ENCODE data around the gene SPNS2. TPM values are rescaled to one million over a fixed set of nuclear protein-coding genes. Genes with fewer than 3 reads are reported as not detected.

Gene SPNS2
- total and polyA plus RNA-seq, 2 of the 8 experiments (the other 6 are each of a cell fraction or from before 2014, with no cell fraction given), result 1.2 to 1.5 TPM

DNA sequence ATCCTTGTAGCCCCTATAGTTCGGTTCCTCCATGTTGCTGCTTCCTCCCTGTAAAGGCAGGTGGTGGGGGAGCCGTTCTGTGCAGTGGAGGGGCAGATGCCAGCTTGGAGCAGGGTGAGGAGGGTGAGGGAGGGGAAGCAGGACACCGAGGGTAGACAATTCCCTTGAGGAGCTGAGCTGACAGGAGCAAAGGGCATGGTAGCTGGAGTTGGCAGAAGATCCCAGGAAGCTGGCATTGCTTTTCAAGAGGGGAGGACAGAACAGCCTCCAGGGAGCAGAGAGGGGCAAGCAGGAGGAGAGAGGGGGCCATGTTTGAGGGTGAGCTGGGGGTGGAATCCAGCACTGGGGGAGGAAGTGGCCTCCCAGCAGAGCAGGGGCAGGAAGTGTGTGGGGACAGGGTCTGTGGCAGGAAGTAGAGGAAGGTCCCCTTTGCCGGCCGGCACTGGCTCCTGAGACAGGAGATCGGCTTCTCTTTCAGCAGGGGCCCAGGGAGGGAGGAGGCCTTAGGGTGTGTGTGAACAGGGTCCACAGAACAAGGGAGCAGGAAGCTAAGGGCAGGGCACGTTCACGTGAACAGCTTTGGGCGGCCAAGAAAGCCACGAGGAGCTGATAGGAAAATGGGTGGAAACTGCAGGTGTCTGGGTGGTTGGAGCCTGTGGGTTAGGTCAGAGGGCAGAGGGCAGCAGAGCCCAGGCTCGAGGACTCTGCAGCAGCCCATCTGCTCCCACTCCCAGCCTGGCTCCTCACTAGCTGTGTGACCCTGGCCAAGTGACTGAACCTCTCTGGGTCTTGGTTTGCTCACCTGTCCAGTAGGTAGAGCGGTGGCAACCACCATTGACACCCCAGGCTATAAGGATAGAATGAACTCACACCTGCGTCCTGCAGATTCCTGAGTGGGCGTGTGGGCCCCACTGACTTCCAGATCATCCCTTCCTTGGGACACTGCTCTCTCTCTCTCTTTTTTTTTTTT lies 17.5 kb upstream of the SPNS2 start:
- H2BK12ac ChIP-seq (ENCODE audit: low read depth, low read length), result 0 out of 2 replicates have a peak overlapping the region, but pooled peaks have one; percentile 31
- H2BK5ac ChIP-seq (ENCODE audit: low read depth, low read length), result 0 out of 2 replicates have a peak overlapping the region, but pooled peaks have one; percentile 10
- H3K4me3 ChIP-seq (ENCODE audit: extremely low read depth in 1 of 4, insufficient read depth in 2 of 4, low read depth in 3 of 4, low read length in 4 of 4), result no peak overlapping the region
- peaks cover 0 to 12% (median 6%) of the 10 kb centered on the region in 4 experiments; a peak in 4 of 7 replicates for H3K4me1 ChIP-seq (replicated peaks in 1 of 4; ENCODE audit: control insufficient read depth in 3 of 4, insufficient read depth in 4 of 4, low read length in 3 of 4)
- H3K27me3 ChIP-seq (replicated peaks in 1 of 4; ENCODE audit: control insufficient read depth in 3 of 4, extremely low read depth in 1 of 4, insufficient read depth in 3 of 4, low read length in 3 of 4), result no peaks in the 10 kb centered on the region
- H3K14ac ChIP-seq (ENCODE audit: insufficient read length), result no peak overlapping the region
- TF ChIP-seq, protein P1, sequence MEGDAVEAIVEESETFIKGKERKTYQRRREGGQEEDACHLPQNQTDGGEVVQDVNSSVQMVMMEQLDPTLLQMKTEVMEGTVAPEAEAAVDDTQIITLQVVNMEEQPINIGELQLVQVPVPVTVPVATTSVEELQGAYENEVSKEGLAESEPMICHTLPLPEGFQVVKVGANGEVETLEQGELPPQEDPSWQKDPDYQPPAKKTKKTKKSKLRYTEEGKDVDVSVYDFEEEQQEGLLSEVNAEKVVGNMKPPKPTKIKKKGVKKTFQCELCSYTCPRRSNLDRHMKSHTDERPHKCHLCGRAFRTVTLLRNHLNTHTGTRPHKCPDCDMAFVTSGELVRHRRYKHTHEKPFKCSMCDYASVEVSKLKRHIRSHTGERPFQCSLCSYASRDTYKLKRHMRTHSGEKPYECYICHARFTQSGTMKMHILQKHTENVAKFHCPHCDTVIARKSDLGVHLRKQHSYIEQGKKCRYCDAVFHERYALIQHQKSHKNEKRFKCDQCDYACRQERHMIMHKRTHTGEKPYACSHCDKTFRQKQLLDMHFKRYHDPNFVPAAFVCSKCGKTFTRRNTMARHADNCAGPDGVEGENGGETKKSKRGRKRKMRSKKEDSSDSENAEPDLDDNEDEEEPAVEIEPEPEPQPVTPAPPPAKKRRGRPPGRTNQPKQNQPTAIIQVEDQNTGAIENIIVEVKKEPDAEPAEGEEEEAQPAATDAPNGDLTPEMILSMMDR (IDR thresholded peaks at IDR 0.05; ENCODE audit: control extremely low read depth in 1 of 3, insufficient read depth in 1 of 3, low read depth in 1 of 3, low read length in 3 of 3), result 0 out of 4 replicates have a peak, but pooled peaks of 1 of the 3 experiments have one; percentile 2
- TF ChIP-seq, protein P2, sequence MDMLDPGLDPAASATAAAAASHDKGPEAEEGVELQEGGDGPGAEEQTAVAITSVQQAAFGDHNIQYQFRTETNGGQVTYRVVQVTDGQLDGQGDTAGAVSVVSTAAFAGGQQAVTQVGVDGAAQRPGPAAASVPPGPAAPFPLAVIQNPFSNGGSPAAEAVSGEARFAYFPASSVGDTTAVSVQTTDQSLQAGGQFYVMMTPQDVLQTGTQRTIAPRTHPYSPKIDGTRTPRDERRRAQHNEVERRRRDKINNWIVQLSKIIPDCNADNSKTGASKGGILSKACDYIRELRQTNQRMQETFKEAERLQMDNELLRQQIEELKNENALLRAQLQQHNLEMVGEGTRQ (IDR thresholded peaks at IDR 0.05; ENCODE audit: low read length), result no peak
- DNase-seq (ENCODE audit: low read depth in 1 of 2, low spot score in 2 of 2), result no peak
- no peak overlapping the region for H3K4me2 ChIP-seq (ENCODE audit: insufficient read depth in 1 of 2, low read depth in 2 of 2, low read length in 2 of 2)
- peak overlapping the region; percentile 91; the same call in 1 of the 2 replicates for H2AFZ ChIP-seq (ENCODE audit: low read length)
- WGBS, 2 experiments (ENCODE audit: extremely low coverage in 1 of 2, insufficient coverage in 1 of 2, insufficient read length in 1 of 2, insufficient replicate concordance in 2 of 2, low coverage in 1 of 2, low lambda C conversion rate in 2 of 2, missing lambda C conversion rate in 1 of 2), result 78% methylated on average over 14 of the region's 14 CpGs; no CpG with 5 or more reads in 1 of the 2 experiments
- no peak for FAIRE-seq
- no peak overlapping the region for H3K27ac ChIP-seq (ENCODE audit: low read depth, low read length)
- H3K9me3 ChIP-seq (ENCODE audit: insufficient read depth in 2 of 2, low read depth in 1 of 2, low read length in 1 of 2), result no peaks in the 10 kb centered on the region
- H3K56ac ChIP-seq (replicated peaks; ENCODE audit: insufficient read length, low read depth, low read length), result no peak overlapping the region
- H4K20me1 ChIP-seq (replicated peaks in 1 of 2; ENCODE audit: control insufficient read depth in 1 of 2, insufficient read depth in 2 of 2, low read length in 2 of 2), result no peaks in the 10 kb centered on the region
- no peak overlapping the region for H2AK5ac ChIP-seq (ENCODE audit: low read depth, low read length)
- H2BK120ac ChIP-seq (replicated peaks; ENCODE audit: low read depth, low read length), result peak overlapping the region; percentile 14
- H4K91ac ChIP-seq (replicated peaks; ENCODE audit: insufficient read length, low read length), result peak overlapping the region; percentile 73
- H3K36me3 ChIP-seq (ENCODE audit: control insufficient read depth in 2 of 4, insufficient read depth in 4 of 4, low read length in 3 of 4), result no peaks in the 10 kb centered on the region
- no peaks in the 10 kb centered on the region for H3K79me1 ChIP-seq (ENCODE audit: low read depth, low read length)
- H3K23me2 ChIP-seq (ENCODE audit: low read depth, low read length), result no peaks in the 10 kb centered on the region
- peak overlapping the region; percentile 74; the same call in 1 of the 2 replicates for H4K8ac ChIP-seq (ENCODE audit: extremely low read depth, insufficient read depth, low read length)
- H3K79me2 ChIP-seq (ENCODE audit: control insufficient read depth in 1 of 2, insufficient read depth in 2 of 2, low read length in 2 of 2), result no peaks in the 10 kb centered on the region
- CTCF ChIA-PET (ENCODE audit: partially characterized antibody), result interaction anchor here (1.2 to 1.7 kb wide), 5 partner anchors 9 to 265 kb away, joined by 3 to 7 read pairs (median 4); no protein-coding TSS in a partner anchor
- H2BK20ac ChIP-seq (ENCODE audit: low read length), result peak overlapping the region; percentile 75; the same call in 1 of the 2 replicates
- H2BK15ac ChIP-seq (ENCODE audit: low read length), result no peak overlapping the region
- no peak overlapping the region for H3K23ac ChIP-seq (ENCODE audit: insufficient read length)
- no peak overlapping the region for H3K9ac ChIP-seq (replicated peaks in 1 of 4; ENCODE audit: extremely low read depth in 1 of 4, low read depth in 3 of 4, low read length in 3 of 4)
- H3K4ac ChIP-seq (replicated peaks; ENCODE audit: insufficient read length, low read depth, low read length), result no peak overlapping the region
- POLR2A ChIA-PET (ENCODE audit: partially characterized antibody), result interaction anchor here (0.9 to 2.6 kb wide), 4 partner anchors 9 to 74 kb away, joined by 3 to 7 read pairs (median 4); no protein-coding TSS in a partner anchor
- H3K18ac ChIP-seq (ENCODE audit: extremely low read depth, low read length), result no peak overlapping the region
- no peak overlapping the region for H4K5ac ChIP-seq (ENCODE audit: insufficient read length, low read depth, low read length)
